NCI-H82 treated with DMSO at 0.1 percent for 48 hours (cell line): Measurements from ENCODE around the gene SHC3.

Source experiments
- DNase-seq: peaks from one replicate; lab custom pipeline; 2025; ENCODE audit not compliant: unreplicated experiment; lab: John Stamatoyannopoulos, UW

Gene SHC3

DNA sequence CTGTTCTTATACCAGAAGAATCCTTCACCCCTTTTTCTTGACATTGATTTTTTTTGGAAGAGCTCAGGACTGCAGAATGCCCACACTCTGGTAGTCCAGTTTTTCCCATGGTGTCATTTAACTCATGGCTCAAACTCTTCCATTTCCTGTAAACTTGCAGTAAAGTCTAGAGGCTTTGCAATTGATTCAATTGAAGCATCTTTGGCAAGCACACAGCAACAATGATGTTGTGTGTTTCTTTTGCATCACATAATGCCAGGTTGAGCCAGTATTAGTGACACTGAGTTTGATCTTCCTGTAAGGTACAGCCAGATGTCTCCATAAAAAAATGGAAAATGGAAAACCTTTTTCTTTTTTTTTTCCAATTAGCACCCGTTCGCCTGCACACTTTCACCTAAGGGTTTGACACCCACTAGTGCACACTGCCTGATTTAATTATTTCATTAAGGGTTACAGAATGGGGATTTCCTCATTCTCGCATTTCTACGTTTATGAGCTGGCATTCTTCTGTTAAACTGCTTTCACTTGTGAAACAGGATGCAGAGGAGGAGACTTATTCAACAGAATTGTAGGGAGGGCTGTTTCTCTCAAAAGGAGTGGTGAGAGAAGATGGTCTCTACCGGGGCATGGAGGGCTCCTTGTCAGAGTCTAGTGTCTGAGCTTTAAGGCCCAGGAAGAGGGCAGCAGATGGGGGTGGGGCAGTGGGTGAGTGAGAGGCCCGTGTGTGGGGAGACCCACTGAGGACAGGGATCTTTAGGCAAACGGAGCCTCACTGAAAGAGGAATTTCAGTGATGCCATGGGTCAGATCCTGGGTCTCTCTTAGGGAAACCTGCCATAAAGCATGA, 189.6 kb downstream of the SHC3 start:
- DNase-seq, result no peak

DNA sequence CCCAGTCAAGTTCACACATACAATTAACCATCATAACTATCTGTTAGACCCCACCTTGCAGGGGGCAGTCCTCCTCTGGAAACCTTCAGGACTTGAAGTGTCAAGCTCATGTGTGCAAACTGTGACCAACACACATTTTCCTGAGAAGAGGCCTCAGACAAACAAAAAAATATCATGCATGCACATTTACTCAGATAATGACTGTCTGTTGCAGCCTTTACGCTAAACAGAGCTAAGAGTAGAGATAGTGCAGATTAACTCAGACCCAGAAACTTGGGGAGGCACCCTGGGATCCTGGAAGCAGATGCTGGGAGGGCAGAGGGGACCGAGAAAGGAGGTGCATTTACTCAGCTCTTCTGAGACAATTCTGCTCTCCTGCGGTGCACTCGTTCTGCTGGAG, 191.0 kb downstream of the SHC3 start:
- no peak for DNase-seq

DNA sequence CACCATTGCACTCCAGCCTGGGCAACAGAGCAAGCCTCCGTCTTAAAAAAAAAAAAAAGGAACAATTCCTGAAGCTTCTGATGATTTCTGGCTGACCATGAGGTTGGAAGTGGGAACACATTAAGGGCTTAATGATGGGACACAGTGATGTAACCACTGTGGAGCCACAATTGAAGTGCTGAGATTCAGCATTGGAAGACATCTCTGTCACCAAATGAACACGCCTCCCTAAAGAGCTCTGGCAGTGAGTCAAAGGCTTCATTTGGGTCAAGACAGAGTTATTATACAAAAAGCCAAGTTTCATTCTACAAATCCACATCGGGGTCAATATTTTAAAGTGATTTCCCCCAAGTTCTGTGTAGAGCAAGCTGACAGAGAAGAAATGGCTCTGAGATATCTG, 191.8 kb downstream of the SHC3 start:
- DNase-seq, result no peak

DNA sequence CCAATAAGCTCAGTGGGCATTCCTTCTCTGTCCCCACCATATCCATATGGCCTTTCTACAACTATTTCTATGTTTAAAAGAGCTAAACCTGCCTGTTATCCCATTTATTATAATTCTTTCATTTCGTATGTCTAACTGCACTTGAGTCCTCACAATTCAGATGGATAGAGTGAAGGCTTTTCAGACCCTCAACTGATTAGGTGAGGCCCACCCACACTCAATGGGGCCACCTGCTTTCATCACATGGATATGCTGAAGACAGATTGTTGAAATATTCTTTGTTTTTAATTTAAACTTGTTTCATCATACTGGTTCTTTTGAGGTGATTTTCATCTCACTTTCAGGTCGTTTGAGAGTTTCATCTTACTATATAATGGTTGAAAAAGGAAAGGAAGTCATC, 193.0 kb downstream of the SHC3 start:
- DNase-seq, result no peak

DNA sequence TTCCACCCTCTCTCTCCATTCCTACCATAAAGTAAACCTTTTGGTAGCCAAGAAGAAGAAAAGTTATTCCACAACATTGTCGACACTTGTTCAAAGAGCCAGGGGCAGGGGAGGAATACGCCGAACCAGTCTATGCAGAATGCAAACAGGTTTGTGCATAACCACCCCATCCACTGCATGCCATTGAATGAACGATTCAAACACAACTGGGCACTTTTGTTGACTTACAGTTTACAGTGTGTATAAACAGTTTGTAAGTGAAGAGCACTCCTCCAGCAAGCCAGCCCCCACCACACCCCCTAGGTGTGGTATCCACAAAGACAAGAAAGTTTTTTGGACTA, 194.1 kb downstream of the SHC3 start:
- DNase-seq, result no peak

DNA sequence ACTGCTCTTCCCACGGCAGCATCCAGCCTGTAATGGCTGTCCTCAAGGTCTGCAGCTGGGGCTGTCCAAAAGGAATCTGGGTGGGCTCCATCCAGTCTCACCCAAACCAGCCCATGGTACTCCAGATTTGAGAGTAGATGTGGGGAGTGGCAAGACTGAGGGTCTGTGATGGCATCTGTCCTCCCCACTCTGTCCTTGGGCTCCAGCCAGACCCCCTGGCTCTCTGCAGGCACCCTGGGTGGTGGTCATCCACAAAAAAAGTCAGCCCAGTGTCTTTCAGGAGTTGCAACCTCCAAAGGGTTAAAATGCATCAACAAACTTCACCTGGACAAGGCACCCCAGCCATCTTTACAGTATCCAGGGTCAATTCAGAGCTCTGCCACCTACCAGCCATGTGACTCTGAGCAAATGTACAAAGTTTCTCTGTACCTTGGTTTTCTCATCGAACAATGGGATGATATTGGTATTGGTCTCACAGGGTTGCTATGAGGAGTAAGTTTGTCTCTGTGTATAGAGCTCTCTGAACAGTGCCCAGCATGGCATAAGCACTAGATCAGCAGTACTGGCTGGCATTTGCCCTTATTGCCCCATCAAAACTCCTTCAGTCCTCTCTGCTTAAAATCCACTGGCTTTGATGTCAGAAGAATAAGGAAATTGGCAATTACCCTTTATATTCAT, 194.6 kb downstream of the SHC3 start:
- DNase-seq, result no peak

DNA sequence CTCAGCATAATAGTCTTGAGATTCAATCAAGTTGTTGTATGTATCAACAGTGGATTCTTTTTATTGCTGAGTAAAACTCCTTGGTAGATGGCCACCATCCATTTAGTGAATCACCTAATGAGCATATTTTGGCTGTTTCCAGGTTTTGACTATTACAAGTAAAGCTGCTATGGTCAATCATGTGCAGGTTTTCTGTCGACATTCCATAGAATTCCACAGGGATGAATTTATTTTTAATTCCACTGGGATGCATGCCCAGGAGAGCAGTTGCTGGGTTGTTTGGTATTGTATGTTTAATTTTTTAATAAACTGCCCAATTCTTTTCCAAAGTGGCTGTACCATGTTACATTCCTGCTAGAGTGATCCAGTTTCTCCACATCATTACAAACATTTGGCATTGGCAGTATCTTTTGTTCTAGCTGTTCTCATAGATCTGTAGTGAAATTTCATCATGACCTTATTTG, 197.8 kb downstream of the SHC3 start:
- no peak for DNase-seq

DNA sequence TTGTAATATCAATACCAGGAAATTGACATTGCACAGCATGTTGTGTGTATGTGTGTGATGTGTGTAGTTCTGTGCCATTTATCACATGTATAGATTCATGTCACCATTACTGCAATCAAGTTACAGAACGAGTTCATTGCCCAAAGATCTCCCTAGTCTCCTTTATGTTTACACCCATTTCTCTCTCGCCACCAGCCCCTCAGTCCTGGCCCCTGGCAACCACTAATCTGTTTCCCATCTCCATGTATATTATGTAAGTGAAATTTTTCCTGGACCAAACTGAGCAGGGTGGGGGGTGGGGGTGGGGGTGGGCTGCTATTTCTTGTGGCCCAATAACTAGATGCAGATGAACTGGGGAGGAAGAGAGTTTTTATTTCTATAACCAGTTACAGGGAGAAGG, 198.8 kb downstream of the SHC3 start:
- DNase-seq, result no peak

DNA sequence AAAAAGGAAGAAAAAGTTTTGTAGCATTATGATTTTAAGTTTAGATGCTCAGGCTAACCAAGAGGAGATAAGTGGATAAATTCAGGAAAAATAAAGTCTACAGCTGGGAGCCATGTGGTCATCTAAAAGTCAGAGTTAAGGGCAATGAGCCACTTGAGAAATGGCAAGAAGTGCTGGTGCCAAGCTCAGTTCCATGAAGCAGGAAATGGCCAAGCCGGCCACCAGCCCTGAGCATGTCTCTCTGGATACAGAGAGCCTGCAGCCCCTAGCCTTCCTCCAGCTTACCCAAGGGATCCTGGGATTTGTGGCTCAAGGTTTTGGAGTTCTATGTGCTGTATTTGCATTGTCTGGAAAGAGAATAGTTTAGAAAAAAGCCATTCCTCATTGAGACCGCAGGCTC, 199.6 kb downstream of the SHC3 start:
- DNase-seq, result no peak

DNA sequence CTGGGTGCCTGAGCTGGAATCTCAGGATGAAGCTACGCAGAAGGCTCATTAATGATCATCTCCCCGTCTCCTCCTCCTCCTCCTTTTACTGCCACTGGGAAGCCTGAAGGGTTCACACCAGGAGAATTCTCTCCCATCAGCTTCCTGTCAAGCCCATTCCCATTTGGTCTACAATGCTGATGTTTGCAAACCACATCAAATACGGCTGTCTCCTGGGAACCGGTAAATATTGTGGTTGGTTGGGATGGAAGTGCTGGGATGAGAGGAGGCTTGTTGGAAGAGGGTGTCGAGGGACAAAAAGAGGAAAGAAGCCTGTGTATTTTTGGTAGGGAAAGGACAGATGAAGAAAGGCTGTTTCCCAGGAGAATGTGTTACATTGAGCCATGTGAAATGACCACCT, 200.6 kb downstream of the SHC3 start:
- DNase-seq, result no peak

DNA sequence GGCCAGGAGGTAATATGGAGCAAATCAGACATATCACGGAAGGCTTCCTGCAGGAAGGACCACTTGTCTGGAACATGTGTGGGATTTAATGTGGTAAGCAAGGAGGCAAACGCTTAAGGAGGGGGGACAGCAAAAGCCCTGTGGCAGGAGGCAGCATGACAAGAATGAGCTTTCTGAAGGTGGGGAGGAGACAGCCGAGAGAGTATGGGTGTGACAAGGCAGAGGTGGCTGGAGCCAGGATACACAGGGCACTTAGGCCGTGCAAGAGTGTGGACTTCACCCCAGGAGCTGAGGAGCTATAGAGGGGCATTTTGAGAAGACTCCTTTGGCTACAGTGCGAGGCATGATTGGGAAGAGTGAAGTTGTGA, 201.7 kb downstream of the SHC3 start:
- DNase-seq, result no peak

DNA sequence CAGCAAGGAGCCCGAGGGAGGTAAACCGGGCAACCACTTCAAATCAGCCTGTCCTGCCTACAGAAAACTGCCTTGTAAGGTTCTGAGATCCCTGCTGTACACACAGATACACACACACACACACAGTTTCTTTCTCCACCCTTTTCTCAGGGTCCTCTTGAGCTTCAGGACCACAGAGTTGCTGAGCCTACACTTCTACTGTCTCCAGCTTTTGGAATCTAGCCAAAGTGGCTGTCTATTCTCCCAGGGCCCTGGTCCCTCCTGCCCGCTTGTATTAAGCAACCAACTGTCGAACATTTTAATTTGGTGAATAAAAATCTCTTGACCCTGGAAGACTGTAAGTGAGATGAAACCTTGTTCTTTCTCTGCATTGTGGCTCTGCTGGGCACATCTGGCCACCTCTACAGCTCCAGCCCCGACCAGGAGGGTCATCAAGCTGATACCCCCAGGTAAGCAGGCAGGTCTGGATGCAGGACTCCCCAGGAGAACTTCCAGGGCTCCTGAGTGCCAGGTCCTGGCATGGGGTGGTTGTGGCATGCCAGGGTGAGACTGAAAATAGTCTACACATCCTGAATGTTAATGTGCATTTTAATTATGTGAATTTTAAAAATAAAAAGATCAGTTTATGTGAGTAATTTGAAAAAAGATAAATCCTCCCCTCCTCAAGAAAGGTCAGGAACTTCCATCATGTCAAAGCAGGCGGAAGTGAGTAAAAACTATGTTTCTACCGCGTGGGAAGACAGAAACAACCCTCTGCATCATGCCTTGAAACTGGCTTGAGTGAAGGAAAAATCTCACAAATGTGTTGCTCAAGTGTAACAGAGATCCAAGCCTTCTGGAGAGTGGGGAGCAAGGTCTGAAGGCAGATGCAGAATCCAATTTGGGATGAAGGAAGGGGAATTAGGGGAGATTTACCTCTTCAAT, 202.4 kb downstream of the SHC3 start:
- DNase-seq, result no peak

DNA sequence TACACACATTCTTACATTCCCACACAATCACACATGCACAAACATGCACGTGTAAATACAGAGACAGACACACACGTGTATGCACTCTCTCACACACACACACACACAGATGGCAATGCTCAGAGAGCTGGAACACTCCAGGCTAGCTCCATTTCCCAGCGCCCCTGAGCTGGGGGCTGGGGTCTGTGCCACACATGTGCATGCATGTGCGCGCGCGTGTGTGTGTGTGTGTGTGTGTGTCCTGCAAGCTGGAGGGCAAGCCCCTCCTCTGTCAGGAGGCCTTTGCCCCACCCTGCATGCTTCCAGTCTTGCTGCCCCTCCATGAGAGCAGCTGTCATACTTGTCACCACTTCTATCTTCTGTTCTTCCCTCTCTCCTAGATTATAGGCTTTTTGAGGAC, 204.0 kb downstream of the SHC3 start:
- no peak for DNase-seq

DNA sequence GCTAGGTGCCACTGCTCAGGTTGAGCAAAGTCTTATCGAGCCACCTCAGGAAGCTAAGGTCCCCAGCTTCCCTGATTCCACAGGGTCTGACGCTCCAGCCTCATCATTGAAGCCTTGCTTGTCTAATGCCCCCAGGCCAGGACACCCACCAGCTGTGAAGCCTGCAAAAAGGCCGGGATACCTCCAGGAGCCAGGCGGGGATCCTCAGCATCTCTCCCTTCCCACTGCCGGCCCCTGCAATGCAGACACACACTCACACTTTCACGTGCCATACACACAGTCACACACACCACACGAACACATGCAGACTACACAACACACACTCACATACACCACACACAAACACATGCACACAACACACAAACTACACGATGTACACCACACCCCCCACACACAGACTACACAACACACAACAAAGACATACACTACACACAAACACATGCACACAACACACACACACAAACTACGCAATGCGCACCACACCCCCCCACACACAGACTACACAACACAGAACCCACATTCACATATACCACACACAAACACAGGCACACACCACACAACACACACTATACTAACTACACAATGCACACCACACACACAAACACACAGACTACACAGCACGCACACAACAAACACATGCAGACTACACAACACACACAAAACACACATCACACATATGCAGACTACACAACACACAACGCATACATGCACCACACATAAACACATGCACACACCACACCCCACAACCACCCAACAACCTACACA, 205.2 kb downstream of the SHC3 start:
- no peak for DNase-seq

DNA sequence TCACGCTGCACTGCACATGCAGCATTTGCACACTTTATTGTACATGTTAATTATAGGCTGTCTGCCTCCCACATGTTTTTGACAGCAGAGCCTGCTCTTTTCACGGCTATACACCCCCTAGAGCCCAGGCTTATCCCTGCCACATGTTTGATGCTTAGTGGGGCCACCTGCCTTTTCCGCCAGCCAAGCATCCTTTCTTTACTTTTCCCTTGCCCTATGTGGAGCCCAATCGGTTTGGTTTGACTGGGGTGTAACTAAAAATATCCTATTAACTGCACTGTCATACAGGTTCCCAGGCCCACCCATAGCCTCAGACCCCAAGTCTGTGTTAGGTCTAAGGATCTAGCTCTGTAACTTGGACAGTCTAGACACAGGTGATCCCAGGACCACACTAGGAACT, 206.2 kb downstream of the SHC3 start:
- DNase-seq, result no peak

DNA sequence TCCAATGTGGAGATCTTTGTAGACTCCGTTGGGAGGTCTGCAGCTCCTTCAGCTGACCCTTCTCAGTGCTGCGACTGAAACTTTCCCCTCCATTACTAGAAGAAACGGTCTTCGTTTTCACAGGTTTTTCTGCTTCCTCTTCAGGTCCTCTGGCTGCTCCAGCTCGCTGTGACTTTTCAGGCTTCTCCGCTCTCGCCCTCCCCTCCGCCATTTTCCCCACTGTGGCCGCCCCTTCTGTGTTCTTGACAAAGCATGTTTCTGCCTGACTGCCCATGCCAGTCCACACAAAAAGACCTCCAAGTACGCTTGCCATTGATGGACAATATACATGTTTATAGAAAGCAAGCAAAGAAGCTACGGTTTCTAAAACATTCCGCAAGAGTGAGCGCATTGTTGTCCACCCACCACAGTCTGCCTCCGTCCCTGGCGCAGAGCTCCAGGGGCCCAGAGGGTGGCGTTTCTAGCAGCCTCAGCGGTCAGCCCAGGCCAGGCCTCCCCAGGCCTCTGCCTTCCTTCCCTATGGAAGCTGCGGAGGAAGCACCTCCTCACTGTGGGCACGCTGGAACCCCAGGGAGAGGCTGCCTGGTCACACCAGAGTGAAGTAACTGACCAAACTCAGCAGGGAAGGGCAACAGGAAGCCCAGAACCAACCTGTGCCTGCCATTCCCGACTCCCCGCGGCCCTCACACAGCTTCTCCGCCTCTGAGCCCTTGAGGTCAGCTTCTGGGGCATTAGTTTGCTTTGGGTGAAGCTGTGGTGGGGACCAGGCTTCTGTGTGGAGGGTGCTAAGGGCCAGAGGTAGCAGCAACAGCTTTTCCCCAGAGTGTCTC, 207.3 kb downstream of the SHC3 start:
- DNase-seq, result no peak

DNA sequence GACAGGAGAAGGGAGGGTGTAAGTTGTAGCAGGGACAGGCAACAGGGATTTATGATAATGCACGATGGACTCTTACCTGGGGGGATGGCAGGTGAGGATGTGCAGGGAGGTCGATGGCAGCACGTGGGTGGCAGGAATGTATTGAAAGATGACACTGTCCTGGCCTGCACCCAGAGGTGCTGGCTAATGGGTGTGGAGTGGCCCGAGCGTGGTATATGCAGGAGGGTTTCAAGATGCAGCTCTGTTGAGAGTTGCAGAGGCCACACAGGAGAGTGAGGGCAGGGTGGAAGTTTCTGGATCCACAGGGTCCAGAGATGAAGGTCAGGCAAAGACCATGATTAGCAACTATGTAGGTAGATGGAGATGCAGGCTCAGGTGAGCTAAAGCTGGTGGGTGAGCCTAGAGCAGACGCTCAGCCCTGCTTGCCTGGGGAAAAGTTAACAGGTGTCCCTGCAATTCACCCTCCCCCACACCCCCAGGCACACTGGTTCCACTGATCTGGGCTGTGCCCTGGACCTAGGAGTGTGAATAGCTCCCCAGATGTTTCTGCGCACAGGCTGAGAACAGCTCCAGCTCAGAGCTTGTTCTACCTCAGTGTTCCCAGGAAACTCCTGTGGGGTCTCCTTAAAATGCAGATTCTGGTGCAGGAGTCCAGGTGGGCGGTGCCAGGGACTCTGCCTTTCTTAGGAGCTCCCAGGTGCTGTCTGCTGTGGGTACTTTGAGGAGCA, 208.8 kb downstream of the SHC3 start:
- no peak for DNase-seq

DNA sequence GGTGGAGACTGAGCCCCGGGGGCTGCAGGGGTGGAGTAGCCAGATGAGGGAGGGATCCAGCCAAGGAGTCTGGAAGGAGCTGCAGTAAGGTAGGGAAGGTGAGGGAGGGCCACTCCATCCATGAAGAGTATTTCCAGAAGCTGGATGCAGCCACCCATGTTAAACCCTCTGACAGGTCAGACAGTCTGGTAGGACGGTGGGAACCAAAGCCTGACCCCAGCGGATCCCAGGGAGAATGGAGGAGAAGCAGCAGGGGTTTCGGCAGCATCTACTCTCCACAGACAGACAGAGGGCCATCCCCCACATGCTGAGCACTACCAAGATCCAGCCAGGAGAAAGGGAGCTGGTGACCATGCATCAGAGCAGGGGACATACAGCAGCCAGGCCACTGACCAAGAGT, 209.8 kb downstream of the SHC3 start:
- DNase-seq, result no peak

DNA sequence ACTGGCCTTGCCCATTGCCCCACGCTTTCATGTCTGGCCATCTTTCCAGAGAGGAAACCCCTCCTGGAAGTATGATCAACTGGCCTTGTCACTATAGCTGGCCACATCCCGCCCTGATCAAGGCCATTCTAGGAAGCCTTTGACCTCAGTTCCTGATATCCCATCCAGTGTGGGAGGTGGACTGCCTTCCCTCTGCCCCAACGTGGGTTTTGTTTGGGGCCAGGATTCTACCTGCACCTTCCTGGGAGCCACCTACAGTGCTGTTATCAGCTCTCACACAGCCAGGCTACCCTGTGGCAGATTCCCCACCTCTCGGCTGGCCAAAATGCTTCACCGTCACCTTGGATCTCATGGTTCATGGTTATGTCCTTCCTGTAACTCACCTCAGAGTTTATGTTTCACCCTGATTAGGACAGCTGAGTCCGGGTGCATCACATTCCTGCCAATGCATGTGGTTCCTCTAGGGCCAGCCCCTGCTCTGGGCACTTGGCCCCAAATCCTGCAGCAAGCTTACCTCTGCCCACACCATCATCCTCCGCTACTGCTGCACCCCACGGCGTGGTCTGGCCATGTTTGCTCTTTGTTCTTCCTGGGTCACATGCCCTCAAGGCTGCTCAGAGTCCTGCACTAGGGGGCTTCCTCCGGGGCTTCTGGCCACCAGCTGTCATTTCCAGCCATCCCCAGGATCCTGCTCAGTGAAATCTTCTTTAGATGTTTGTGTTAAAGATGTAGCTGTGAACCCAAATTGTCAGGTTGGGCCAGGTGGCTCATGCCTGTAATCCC, 211.5 kb downstream of the SHC3 start:
- no peak for DNase-seq
